ENCODE data around the gene NGF. TPM values are rescaled to one million over a fixed set of nuclear protein-coding genes. Genes with fewer than 3 reads are reported as not detected.

Gene NGF
- total and polyA plus RNA-seq, 2 of the 4 experiments (the other 2 are of a cell fraction) = 12.5 to 21.7 TPM

GRCh38 chr1:115324649-115325420, 13.2 kb downstream of the NGF start:
- Histone ChIP-seq H4K5ac (ENCODE audit: low read depth, low read length) (no peak overlapping the region), H4K20me1 (ENCODE audit: insufficient read depth, low read length) (no peaks in the 10 kb centered on the region), H3K27ac (ENCODE audit: insufficient read depth, low read length) (no peak overlapping the region), H3K23ac (ENCODE audit: low read depth, low read length) (peak overlapping the region; percentile 16; the same call in 1 of the 2 replicates), H3K9ac (ENCODE audit: low read depth, low read length) (no peak overlapping the region), H3K9me1 (ENCODE audit: insufficient read depth, low read length) (peaks cover 10% of the 10 kb centered on the region; the same call in 1 of the 2 replicates), H3K79me1 (ENCODE audit: low read depth in 1 of 2, low read length in 2 of 2) (peaks cover 13 to 33% of the 10 kb centered on the region in 2 experiments; a peak in 3 of 4 replicates), H2AFZ (replicated peaks; ENCODE audit: low read length, poor library complexity) (no peak overlapping the region), H2BK5ac (ENCODE audit: low read depth, low read length, poor library complexity, severe bottlenecking) (no peak overlapping the region), H2BK20ac (ENCODE audit: low read depth, low read length) (peak overlapping the region; percentile 29), H2AK5ac (ENCODE audit: low read depth, low read length) (peak overlapping the region; percentile 49; the same call in 1 of the 2 replicates), H3K4me3 (ENCODE audit: insufficient read depth, low read depth, low read length) (no peak overlapping the region), H3K18ac (ENCODE audit: low read depth, low read length) (no peak overlapping the region), H4K8ac (ENCODE audit: low read depth in 2 of 2, low read length in 2 of 2) (no peak overlapping the region; a peak in 1 of 4 replicates), H3K36me3 (ENCODE audit: control insufficient read depth, insufficient read depth, low read length) (no peaks in the 10 kb centered on the region), H3K9me3 (ENCODE audit: control insufficient read depth, insufficient read depth, low read length) (no peaks in the 10 kb centered on the region), H3K4ac (ENCODE audit: low read depth, low read length) (peak overlapping the region; percentile 58; the same call in 1 of the 2 replicates), H3K27me3 (ENCODE audit: control insufficient read depth, insufficient read depth, low read length) (no peaks in the 10 kb centered on the region), H3K4me2 (ENCODE audit: low read depth, low read length) (no peak overlapping the region), H2AK9ac (replicated peaks; ENCODE audit: low read depth, low read length, poor library complexity) (no peak overlapping the region), H4K91ac (ENCODE audit: insufficient read depth, low read depth, low read length) (peak overlapping the region; percentile 29; the same call in 1 of the 2 replicates), H2BK120ac (ENCODE audit: low read depth, low read length) (peak overlapping the region; percentile 26; the same call in 1 of the 2 replicates), H3K14ac (replicated peaks; ENCODE audit: low read depth, low read length) (no peak overlapping the region), H3K4me1 (ENCODE audit: control insufficient read depth, insufficient read depth, low read length) (peaks cover 16% of the 10 kb centered on the region), H3K56ac (ENCODE audit: extremely low read depth, insufficient read depth, low read length) (no peak overlapping the region), H2BK15ac (ENCODE audit: low read depth, low read length) (peak overlapping the region; percentile 39; the same call in 2 of the 3 replicates)
- WGBS, 2 experiments (ENCODE audit: extremely low coverage in 2 of 2, insufficient read length in 1 of 2) = 100% methylated on average over 1 of the region's 8 CpGs; no CpG with 5 or more reads in 1 of the 2 experiments
- ChIA-PET CTCF (no interaction called here), POLR2A (ENCODE audit: unreplicated experiment) (no interaction called here)
- BruUV-seq (replicated peaks) = no TSS peak
- in situ Hi-C loops (cut with MboI; ENCODE audit: low sequenced_read_pairs) = loop anchor here (25.0 kb wide), 1 partner anchor 588 kb away; no protein-coding TSS in a partner anchor
- intact Hi-C loops (cut with micrococcal nuclease) = no loop called here
- DNase-seq (no peak), ATAC-seq (ENCODE audit: low read depth) (no peak)
- dilution Hi-C loops (cut with HindIII; ENCODE audit: low sequenced_read_pairs, unreplicated experiment) = no loop called here
- TF ChIP-seq SMC3 (IDR thresholded peaks at IDR 0.05; ENCODE audit: low read depth, low read length) = no peak
- no peak for TF ChIP-seq NFE2L2 (IDR thresholded peaks at IDR 0.05; ENCODE audit: low read depth, low read length)
- TF ChIP-seq BHLHE40 (IDR thresholded peaks at IDR 0.05; ENCODE audit: low read depth, low read length) = no peak
- TF ChIP-seq MXI1 (IDR thresholded peaks at IDR 0.05; ENCODE audit: borderline replicate concordance, low read depth, low read length) = no peak
- TF ChIP-seq MAFK (IDR thresholded peaks at IDR 0.05; ENCODE audit: low read depth, low read length) = no peak
- no peak for TF ChIP-seq CEBPB (IDR thresholded peaks at IDR 0.05; ENCODE audit: low read depth, low read length)
- TF ChIP-seq POLR2A (IDR thresholded peaks at IDR 0.05; ENCODE audit: low read depth, low read length) = no peak
- TF ChIP-seq CHD1 (IDR thresholded peaks at IDR 0.05; ENCODE audit: low read depth, low read length) = no peak
- TF ChIP-seq CTCF (conservative IDR thresholded peaks at IDR 0.05; ENCODE audit: low read depth, low read length) = no peak
- TF ChIP-seq RCOR1 (IDR thresholded peaks at IDR 0.05; ENCODE audit: insufficient replicate concordance, low read length) = no peak
- no peak for TF ChIP-seq RAD21 (IDR thresholded peaks at IDR 0.05; ENCODE audit: low read length)
- TF ChIP-seq MAZ (IDR thresholded peaks at IDR 0.05; ENCODE audit: borderline replicate concordance, low read depth, low read length) = no peak
- no peak for TF ChIP-seq FOS (IDR thresholded peaks at IDR 0.05; ENCODE audit: low read depth, low read length)
- no peak for TF ChIP-seq RFX5 (IDR thresholded peaks at IDR 0.05; ENCODE audit: low read depth, low read length)
- TF ChIP-seq USF2 (IDR thresholded peaks at IDR 0.05; ENCODE audit: low read depth, low read length) = no peak

All from IMR-90 (cell line).